ENCODE data around the gene GNG13. TPM values are rescaled to one million over a fixed set of nuclear protein-coding genes. Genes with fewer than 3 reads are reported as not detected.

The GNG13 gene
- not detected in 2 replicates for total RNA-seq (ENCODE audit: low replicate concordance)

GRCh38 chr16:799948-800833 lies at the start of gene GNG13:
GNG13 (minus strand) TSS chr16:800734; CDS start chr16:799077, 1,657 bp downstream.

GRCh38 chr16:788399-789126 lies 12.0 kb downstream of the GNG13 start, which contains the start of gene CHTF18:
CHTF18 (plus strand) TSS chr16:788620; CDS start chr16:788685, 65 bp downstream.

GRCh38 chr16:787978-788398 lies 12.5 kb downstream of the GNG13 start, which contains the start of gene RPUSD1:
RPUSD1 (minus strand) TSS chr16:788381; CDS start chr16:787737, 644 bp downstream.

GRCh38 chr16:760545-761343 lies 39.8 kb downstream of the GNG13 start, which contains the start of gene MSLN:
MSLN (plus strand) TSS chr16:760734; CDS start chr16:762681, 1,947 bp downstream.

Other genes with a start within 250 kb of the GNG13 start
- under 0.01 TPM in 1 of 2 replicates, not detected in the other for gene PRR35, start 240.3 kb downstream of the GNG13 start, total RNA-seq (ENCODE audit: low replicate concordance)
- 0.35 and 1.4 TPM in 2 replicates for gene NHLRC4, start 233.7 kb downstream of the GNG13 start, total RNA-seq (ENCODE audit: low replicate concordance)
- 18.5 and 19.5 TPM in 2 replicates for gene PIGQ, start 230.8 kb downstream of the GNG13 start, total RNA-seq (ENCODE audit: low replicate concordance)
- gene RAB40C, start 210.7 kb downstream of the GNG13 start, total RNA-seq (ENCODE audit: low replicate concordance): 8.6 and 9.8 TPM in 2 replicates
- 0.08 and 0.12 TPM in 2 replicates for gene WFIKKN1, start 169.7 kb downstream of the GNG13 start, total RNA-seq (ENCODE audit: low replicate concordance)
- 81.6 and 89.4 TPM in 2 replicates for gene METTL26, start 164.4 kb downstream of the GNG13 start, total RNA-seq (ENCODE audit: low replicate concordance)
- gene MCRIP2, start 158.9 kb downstream of the GNG13 start, total RNA-seq (ENCODE audit: low replicate concordance): 7.8 and 22.2 TPM in 2 replicates
- gene WDR90, start 151.4 kb downstream of the GNG13 start, total RNA-seq (ENCODE audit: low replicate concordance): 7.2 and 9.8 TPM in 2 replicates
- 26.1 and 33.7 TPM in 2 replicates for gene RHOT2, start 132.6 kb downstream of the GNG13 start, total RNA-seq (ENCODE audit: low replicate concordance)
- gene RHBDL1, start 125.1 kb downstream of the GNG13 start, total RNA-seq (ENCODE audit: low replicate concordance): 0.98 and 6.6 TPM in 2 replicates
- 152 and 251 TPM in 2 replicates for gene STUB1, start 120.3 kb downstream of the GNG13 start, total RNA-seq (ENCODE audit: low replicate concordance)
- 21.8 and 28.3 TPM in 2 replicates for gene JMJD8, start 116.4 kb downstream of the GNG13 start, total RNA-seq (ENCODE audit: low replicate concordance)
- gene WDR24, start 110.3 kb downstream of the GNG13 start, total RNA-seq (ENCODE audit: low replicate concordance): 3.1 and 4.9 TPM in 2 replicates
- gene FBXL16, start 94.9 kb downstream of the GNG13 start, total RNA-seq (ENCODE audit: low replicate concordance): 0.08 TPM in 1 of 2 replicates, not detected in the other
- 95.8 and 102 TPM in 2 replicates for gene METRN, start 85.6 kb downstream of the GNG13 start, total RNA-seq (ENCODE audit: low replicate concordance)
- gene ANTKMT, start 79.6 kb downstream of the GNG13 start, total RNA-seq (ENCODE audit: low replicate concordance): 8.0 and 27.7 TPM in 2 replicates
- 0.82 and 0.98 TPM in 2 replicates for gene CCDC78, start 74.3 kb downstream of the GNG13 start, total RNA-seq (ENCODE audit: low replicate concordance)
- 11.2 and 15.9 TPM in 2 replicates for gene HAGHL, start 73.6 kb downstream of the GNG13 start, total RNA-seq (ENCODE audit: low replicate concordance)
- gene CIAO3, start 59.7 kb downstream of the GNG13 start, total RNA-seq (ENCODE audit: low replicate concordance): 24.4 and 28.9 TPM in 2 replicates
- not detected in 2 replicates for gene MSLN, start 40.0 kb downstream of the GNG13 start, total RNA-seq (ENCODE audit: low replicate concordance)
- 10.1 and 16.2 TPM in 2 replicates for gene RPUSD1, start 12.4 kb downstream of the GNG13 start, total RNA-seq (ENCODE audit: low replicate concordance)
- 2.8 and 5.6 TPM in 2 replicates for gene CHTF18, start 12.1 kb downstream of the GNG13 start, total RNA-seq (ENCODE audit: low replicate concordance)
- gene LMF1, start 170.2 kb upstream of the GNG13 start, total RNA-seq (ENCODE audit: low replicate concordance): 10.8 and 15.2 TPM in 2 replicates
- 0.45 TPM in 1 of 2 replicates, not detected in the other for gene SOX8, start 181.0 kb upstream of the GNG13 start, total RNA-seq (ENCODE audit: low replicate concordance)

Measured in smooth muscle cell of the coronary artery (primary cell).